Lower leg skin (tissue), 4 donors: Measurements from ENCODE around the gene VSTM2B. TPM values are rescaled to one million over a fixed set of nuclear protein-coding genes. Genes with fewer than 3 reads are reported as not detected.

Experiments
- DNase-seq, 2 donors: peaks; one replicate each; pipeline ENCODE4 v3.0.0-alpha.2; 2019; ENCODE audit warnings: low spot score in 2 of 2
- H3K4me3 ChIP-seq: fragments of 200-600 bp; sonication (generic); 2 replicates; pipeline ENCODE4 v1.5.1; 2017; ENCODE audit warnings: mild to moderate bottlenecking, low read depth; ENCODE audit not compliant: poor library complexity, severe bottlenecking
- POLR2A ChIP-seq, 2 donors: fragments of 450-650 bp; IDR thresholded peaks; one replicate each; pipeline ENCODE4 v1.6.1; 2016 to 2017; ENCODE audit warnings: antibody characterized with exemption in 2 of 2, mild to moderate bottlenecking in 1 of 2, moderate library complexity in 1 of 2
- WGBS, 2 donors: methylation state at CpG; one replicate each; pipeline ENCODE4 v1.1.5; 2018; 5-methylcytosine and 5-hydroxymethylcytosine counted together
- intact Hi-C: fragments of 100-400 bp; cut with DNase I; formaldehyde crosslinking; loops from one replicate; pipeline ENCODE4 v1.15.0; 2023; ENCODE audit warnings: low total_unique reads
- total RNA-seq, 4 donors: library from RNA; depleted of rRNA; stranded (reverse); fragments of >200 nt; gene quantifications; one replicate each; pipeline ENCODE4 v1.1.0, GENCODE V29; 2016
- TF ChIP-seq, protein P1 (sequence below), 3 donors: fragments of 450-650 bp; IDR thresholded peaks; one replicate each; pipeline ENCODE4 v1.5.1; 2016; ENCODE audit warnings: antibody characterized with exemption in 3 of 3, mild to moderate bottlenecking in 3 of 3, moderate library complexity in 2 of 3

VSTM2B gene
- total RNA-seq, 4 donors from 2014 or later: not detected

DNA sequence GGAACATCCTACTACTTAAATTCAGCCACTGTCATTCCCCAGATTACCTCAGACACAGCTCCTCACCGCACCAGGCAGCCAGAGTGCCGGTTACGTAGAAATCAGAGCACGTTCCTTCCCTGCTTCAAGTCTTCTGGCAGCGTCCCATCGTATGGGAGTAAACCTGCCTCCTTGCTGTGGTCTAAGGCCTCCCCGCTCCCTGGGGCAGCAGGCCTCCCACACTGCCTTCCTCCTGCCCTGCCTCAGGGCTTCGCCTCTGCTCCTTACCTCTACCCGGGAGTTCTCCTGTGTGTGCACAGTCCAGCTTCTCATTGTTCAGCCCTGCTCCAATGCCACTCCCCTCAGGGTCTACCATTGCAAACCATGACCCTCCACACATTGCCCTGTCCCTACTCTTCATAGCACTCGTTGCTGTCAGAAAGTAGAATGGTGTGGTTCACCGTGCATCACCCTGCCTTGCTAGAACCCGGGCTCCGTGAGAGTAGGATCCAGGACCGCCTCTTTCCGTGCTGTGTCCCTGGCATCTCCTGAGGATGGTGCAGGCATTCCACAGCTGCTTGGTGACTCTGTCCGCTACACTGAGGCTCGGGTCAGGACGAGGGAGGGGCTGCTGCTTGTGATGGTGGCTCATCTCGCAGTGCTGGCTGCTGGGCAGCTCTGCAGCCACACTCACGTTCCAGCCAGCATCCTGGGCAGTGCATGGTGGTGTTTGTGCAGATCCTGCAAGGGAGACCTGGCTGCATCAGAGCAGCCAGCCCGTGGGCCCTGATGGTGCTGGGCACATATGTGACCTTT lies 87.2 kb downstream of the VSTM2B start:
- DNase-seq: no peak
- no peak overlapping the region for H3K4me3 ChIP-seq
- intact Hi-C loops: loop anchor here (5.0 kb wide), 1 partner anchor 104 kb away; the partner anchor contains the start of gene C19orf12
- TF ChIP-seq POLR2A (IDR thresholded peaks at IDR 0.05): no peak
- TF ChIP-seq, protein P1, sequence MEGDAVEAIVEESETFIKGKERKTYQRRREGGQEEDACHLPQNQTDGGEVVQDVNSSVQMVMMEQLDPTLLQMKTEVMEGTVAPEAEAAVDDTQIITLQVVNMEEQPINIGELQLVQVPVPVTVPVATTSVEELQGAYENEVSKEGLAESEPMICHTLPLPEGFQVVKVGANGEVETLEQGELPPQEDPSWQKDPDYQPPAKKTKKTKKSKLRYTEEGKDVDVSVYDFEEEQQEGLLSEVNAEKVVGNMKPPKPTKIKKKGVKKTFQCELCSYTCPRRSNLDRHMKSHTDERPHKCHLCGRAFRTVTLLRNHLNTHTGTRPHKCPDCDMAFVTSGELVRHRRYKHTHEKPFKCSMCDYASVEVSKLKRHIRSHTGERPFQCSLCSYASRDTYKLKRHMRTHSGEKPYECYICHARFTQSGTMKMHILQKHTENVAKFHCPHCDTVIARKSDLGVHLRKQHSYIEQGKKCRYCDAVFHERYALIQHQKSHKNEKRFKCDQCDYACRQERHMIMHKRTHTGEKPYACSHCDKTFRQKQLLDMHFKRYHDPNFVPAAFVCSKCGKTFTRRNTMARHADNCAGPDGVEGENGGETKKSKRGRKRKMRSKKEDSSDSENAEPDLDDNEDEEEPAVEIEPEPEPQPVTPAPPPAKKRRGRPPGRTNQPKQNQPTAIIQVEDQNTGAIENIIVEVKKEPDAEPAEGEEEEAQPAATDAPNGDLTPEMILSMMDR (IDR thresholded peaks at IDR 0.05): no peak
- WGBS, 2 donors: 86 to 87% methylated on average over 19 of the region's 21 CpGs

DNA sequence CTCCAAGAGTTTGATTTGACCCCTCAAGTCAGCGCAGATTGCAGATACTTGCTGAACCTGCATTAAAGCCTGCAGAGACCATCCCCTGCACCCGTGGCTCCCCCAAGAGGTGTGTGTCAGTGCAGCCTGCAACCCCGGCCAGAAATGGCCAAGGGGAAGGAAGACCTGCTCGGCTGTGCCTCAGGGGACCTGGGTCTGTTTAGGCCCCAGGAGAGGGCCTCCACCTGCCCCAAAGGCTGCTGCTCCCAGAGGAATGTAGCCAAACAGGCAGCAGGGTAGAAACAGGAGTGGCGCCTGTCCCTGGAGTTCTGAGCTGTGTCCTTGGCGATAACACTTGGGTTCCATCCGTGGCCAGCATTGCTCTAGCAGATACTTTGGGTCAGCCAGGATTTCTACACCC lies 88.3 kb downstream of the VSTM2B start:
- no peak overlapping the region for H3K4me3 ChIP-seq
- 81 to 83% methylated on average over 7 of the region's 7 CpGs for WGBS, 2 donors
- no peak for DNase-seq
- TF ChIP-seq, protein P1 (IDR thresholded peaks at IDR 0.05): no peak
- TF ChIP-seq POLR2A (IDR thresholded peaks at IDR 0.05): no peak
- intact Hi-C loops: loop anchor here (5.0 kb wide), 1 partner anchor 103 kb away; the partner anchor contains the start of gene C19orf12

Other genes starting within 250 kb of the VSTM2B start
- gene POP4, start 80.3 kb downstream of the VSTM2B start, total RNA-seq: 10 to 100 TPM; 33.6 to 53.4 (median 46.4) TPM
- gene PLEKHF1, start 139.5 kb downstream of the VSTM2B start, total RNA-seq: 10 to 100 TPM; 13.1 to 18.1 (median 17.2) TPM
- 10 to 100 TPM; 20.6 to 32.3 (median 26.0) TPM for gene C19orf12, start 189.3 kb downstream of the VSTM2B start, total RNA-seq